ENCODE data around the gene EDN2.

- TF ChIP-seq EZH2 (IDR thresholded peaks at IDR 0.05; ENCODE audit: low read depth, low read length, severe bottlenecking) (no peak), MAX (IDR thresholded peaks at IDR 0.05) (no peak)
Measured at GRCh38 chr1:41493117-41493536, 8.6 kb upstream of the EDN2 start.
